Measurements from ENCODE around the gene USP36.
"Not testable (repeated sequence)": the region's sequence is repeated elsewhere in the genome, so short reads cannot be mapped to it uniquely, and the experiment has no call there.

USP36 gene

DNA sequence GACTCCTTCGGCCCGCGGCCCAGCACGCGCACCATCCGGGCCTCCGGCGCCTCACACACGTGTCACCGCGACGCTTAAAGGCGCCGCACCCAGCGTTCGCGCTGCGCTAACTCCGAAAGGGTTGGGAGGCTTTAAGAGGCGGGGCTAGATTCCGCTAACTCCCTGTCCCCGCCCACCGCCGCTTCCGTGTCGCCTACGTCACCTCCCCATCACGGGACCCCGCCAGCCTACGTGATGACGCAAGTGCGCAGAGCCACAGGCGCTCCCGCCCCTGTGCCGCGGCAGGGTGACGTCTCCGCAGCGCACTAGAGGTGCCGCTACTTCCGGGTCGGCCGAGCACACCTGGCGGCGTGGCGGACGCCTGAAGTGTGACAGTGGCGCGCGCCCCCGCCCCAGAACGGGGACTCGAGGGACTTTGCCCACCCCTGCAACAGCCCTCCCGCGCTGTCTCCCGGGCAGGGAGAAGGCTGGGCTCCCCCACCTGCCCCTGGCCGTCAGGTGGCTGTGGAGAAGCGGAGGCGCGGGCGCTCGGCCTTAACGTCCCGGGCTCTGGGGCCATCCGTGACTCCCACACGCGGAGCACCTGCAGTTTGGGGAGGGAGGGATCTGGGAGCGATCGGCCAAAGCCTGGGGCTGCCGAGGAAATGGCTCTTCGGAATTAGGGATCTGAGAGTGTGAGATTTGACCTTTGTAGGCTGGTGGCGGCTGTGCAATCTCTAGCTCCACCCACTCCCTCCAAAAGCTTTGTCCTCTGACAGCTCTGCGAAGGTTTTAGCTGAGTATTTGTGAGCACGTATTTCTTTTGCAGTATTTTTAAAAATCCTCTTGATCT, at the start of gene USP36:
TSS of gene USP36 (minus strand) at position 35 of the 832 bp plus-strand sequence. CDS start 4,451 bp downstream, outside the sequence.
- DNase-seq (ENCODE audit: low spot score): peak; percentile 99

- DNase-seq (ENCODE audit: low spot score): not testable (repeated sequence)
Measured at GRCh38 chr17:78890096-78890495, 49.5 kb upstream of the USP36 start.

GRCh38 chr17:78889531-78889930, 48.9 kb upstream of the USP36 start:
- no peak for DNase-seq (ENCODE audit: low spot score)

- DNase-seq (ENCODE audit: low spot score): no peak
Measured at GRCh38 chr17:78888941-78889518, 48.4 kb upstream of the USP36 start.

DNA sequence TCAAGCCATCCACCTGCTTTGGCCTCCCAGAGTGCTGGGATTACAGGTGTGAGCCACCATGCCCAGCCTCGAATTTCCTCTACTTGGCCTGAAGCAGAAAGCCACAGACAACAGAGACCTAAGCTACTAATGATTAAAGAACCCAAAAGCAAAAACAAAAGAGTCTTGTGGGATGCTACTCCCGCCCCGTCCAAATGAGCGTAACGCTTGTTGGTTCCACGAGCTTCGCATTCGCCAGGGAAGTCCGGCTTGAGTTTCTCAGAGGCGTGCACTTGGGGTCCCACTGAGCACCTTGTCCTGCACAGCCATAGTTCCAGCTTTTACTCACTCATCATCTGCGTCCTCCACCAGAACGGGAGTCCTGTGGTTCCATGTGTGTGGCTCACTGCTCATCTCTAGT, 46.3 kb upstream of the USP36 start:
- DNase-seq (ENCODE audit: low spot score): no peak

GRCh38 chr17:78885956-78886355, 45.3 kb upstream of the USP36 start:
- no peak for DNase-seq (ENCODE audit: low spot score)

DNA sequence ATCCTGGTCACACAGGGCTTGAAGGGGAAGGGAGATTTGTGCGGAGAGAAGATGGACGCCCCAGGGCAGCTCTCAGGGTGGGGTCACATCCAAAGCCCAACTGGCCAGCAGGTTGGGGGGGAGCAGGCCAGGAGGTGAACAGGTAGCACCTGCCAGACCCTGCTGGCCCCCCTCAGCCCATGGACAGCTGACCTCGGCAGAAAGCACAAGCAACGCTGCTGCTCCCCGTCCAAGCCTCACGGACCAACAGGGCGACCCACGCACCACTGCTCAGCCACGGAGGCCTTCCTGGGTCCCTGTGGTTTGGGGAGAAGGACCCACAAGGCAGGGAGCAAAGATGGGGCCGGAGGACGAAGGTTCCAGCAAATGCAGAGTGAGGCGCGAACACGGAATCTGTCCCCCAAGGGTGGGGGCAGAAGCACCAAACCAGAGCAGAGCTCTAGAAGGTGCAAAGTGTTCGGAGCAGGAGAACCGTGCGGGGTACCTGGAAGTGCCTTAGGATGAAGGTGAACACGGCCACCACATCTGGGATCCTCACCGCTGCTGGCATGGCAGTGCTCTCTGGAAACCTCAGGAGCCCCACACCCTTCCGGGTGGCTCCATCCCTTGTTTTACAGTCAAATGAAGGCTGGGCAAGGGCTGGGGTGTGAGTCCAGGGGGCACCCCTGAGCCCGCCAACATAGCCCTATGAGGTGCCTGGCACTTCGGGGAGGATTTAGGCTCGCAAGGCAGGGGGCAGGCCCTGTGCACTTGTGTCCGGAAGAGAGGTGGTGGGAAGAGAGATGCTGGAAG, 44.5 kb upstream of the USP36 start:
- DNase-seq (ENCODE audit: low spot score): no peak

- DNase-seq (ENCODE audit: low spot score): peak; percentile 56
Measured at GRCh38 chr17:78884148-78884825, 43.7 kb upstream of the USP36 start.

DNA sequence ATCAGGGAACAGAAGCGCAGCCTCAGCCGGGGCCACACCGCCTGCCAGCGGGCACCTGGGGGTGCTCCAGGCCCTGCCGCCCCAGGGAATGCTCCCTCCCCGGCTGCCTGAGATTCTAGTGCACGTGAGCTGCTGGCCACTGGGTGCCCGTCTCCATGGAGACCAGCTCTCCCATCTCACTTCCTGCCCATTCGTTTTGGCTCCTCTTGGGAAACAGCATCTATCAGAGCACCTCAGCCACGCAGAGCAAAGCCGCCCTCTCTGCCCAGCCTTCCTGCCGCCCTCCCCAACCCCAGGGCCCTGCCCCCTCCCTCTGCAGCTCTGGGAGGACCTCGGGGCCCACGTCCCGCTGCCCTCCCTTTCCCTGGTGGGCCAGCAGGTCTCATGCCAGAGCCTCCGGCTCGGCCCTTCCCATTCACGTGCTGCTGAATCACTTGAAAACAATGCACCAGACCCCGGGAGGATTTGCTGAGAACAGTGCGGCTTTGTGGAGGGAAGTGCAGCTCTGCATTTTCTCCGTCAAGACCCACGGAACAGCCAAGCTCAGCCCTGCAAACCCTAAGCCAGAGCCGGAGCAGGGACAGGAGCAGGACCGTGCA, 43.0 kb upstream of the USP36 start:
- DNase-seq (ENCODE audit: low spot score): peak; percentile 85

GRCh38 chr17:78883089-78883532, 42.5 kb upstream of the USP36 start:
- peak; percentile 56 for DNase-seq (ENCODE audit: low spot score)

GRCh38 chr17:78882540-78883088, 42.0 kb upstream of the USP36 start:
- no peak for DNase-seq (ENCODE audit: low spot score)

GRCh38 chr17:78879635-78880186, 39.1 kb upstream of the USP36 start:
- no peak for DNase-seq (ENCODE audit: low spot score)

DNA sequence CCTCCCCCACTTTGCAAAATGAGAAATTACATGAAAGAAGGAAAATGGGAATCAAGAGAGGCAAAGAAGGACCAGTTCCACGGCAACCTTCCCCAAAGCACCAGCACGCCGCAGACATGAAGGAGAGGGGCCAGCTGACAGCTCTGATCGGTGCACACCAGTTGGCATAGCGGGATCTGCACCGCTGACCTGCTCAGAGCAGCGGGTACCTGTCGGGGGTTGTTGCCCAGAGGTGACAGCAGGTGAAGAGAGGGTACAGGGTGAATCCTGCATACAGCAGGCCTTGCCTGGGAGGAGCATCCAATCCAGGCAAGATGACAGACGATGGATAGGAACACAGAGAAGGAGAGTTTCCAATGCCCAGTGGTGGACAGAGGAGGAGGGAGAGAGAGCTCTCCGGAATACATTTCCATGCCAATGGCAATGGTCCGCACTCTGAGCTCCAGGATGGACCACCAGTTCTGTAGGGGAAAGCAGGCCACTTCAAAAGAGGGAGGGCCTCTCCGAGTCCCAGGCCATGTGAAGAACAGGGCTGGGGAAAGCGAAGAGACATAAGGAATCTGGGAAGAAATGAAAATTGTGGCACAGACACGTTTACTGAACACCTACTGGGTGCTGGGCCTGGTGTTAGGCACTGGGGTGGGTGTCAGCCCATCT, 38.4 kb upstream of the USP36 start:
- DNase-seq (ENCODE audit: low spot score): no peak

DNA sequence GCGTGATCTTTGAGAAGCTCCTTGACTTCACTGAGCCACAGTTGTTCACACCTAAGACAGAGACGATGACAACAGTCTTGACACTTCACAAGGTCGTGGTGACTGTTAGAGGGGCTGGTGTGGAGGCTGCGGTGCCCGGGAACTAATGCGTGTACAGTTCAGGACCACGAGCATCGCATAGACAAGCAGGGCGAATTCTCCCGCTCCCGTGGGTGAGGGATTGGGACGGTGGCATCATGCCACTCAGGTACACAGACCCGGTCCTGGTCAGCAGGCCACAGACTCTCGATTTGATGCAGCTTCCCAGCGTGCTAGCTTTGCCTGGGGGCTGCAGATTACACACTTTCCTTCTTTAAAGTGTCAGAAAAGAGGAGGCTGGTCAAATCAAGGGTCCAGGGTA, 37.6 kb upstream of the USP36 start:
- no peak for DNase-seq (ENCODE audit: low spot score)

DNA sequence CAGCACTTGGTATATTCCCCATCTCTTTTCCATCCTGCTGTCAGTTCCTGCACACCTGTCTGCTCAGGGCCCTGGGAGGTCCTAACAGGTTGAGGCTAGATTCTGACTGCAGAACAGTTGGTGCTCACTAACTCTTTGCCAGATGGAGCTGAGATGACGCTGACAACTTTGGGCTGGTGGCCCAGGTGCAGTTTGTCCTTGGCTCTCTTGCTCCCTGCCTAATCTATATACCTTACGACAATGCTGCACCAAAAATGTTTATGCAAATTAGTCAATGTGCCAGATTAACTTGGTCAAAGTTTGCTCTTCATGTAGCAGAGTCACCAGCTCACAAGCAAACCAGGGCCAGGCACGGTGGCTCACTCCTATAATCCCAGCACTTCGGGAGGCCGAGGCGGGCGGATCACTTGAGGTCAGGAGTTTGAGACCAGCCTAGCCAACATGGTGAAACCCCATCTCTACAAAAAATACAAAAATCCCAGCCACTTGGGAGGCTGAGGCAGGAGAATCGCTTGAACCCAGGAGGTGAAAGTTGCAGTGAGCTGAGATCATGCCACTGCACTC, 36.4 kb upstream of the USP36 start:
- DNase-seq (ENCODE audit: low spot score): peak; percentile 62

DNA sequence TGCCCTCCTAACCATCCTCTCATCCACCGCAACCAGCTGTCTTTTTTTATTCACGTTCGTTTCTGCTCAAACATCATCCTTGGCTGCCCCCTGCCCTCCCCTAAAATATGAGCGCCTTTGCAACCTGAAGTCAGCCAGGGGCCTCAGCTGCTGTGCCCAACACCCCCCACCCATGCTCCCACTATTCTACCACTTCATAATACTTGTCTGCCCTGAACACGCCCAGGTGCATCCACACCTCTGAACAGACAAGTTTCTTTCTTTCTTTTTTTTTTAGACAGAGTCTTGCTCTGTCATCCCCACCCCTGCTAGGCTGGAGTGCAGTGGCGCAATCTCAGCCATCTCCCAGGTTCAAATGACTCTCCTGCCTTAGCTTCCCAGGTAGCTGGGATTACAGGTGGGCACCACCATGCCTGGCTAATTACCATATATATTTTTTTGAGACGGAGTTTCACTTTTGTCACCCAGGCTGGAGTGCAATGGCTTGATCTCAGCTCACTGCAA, 35.5 kb upstream of the USP36 start:
- no peak for DNase-seq (ENCODE audit: low spot score)

DNA sequence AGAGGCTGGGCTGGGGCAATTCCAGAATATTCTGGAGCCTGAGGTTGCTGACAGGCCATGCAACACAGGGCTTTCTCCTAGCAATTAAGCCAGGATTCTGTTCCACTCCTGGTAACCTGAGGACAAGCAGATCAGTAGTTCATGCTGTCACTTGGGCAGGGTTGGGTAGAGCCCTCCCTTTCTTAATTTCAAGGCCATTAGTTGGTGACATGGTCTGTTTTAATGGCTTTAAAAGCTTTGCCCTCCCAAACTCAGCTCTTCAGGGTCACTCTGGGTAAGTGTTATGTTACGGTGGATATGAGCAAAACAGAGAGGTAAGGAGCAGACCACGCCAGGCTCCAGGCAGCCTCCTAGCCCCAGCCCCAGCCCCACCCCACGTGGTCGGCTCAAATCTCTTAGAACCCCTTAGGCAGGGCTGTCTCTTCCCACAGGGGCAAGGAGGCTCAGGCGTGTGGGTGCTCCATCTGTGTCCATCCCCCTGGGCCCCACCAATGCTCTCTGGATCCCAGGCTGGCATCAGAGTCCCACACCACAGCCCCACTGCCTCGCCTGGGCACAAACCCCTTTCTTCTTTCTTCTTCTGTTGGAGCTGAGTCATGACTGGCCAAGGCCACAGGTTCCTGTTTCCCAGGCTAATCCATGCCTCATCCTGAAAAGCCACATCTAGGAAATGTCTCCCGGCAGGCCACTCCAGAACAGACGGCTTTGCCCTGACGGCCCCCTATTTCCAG, 34.9 kb upstream of the USP36 start:
- no peak for DNase-seq (ENCODE audit: low spot score)

- no peak for DNase-seq (ENCODE audit: low spot score)
Measured at GRCh38 chr17:78873519-78874340, 33.1 kb upstream of the USP36 start.
